Activated CD4-positive, alpha-beta T cell treated with anti-CD3 and anti-CD28 coated beads for 36 hours (primary cell): ENCODE results near the gene MPV17L. TPM values are rescaled to one million over a fixed set of nuclear protein-coding genes. Genes with fewer than 3 reads are reported as not detected.
"Not testable (repeated sequence)": the region's sequence is repeated elsewhere in the genome, so short reads cannot be mapped to it uniquely, and the experiment has no call there.

Experiments
- ATAC-seq: fragments of 200-7000 bp; cut with Tn5 transposase; one replicate; pipeline ENCODE4 v1.10.0; 2021; ENCODE audit warnings: mild to moderate bottlenecking, moderate library complexity
- CTCF ChIA-PET: fragments of 350-600 bp; sonication (Branson Sonifier 250); formaldehyde crosslinking; loops from one replicate; lab custom pipeline; 2021; ENCODE audit warnings: antibody characterized with exemption; lab: Charles Lee
- POLR2A ChIA-PET: fragments of 350-600 bp; sonication (Branson Sonifier 250); formaldehyde crosslinking; loops from one replicate; lab custom pipeline; 2021; ENCODE audit warnings: antibody characterized with exemption, inconsistent platforms; lab: Charles Lee
- DNase-seq: peaks from one replicate; pipeline ENCODE4 v3.0.0-alpha.2; 2020
- H3K27ac Mint-ChIP-seq: one replicate; pipeline ENCODE4 v1.8.0; 2021; ENCODE audit warnings: mixed read lengths
- H3K27me3 Mint-ChIP-seq: one replicate; pipeline ENCODE4 v1.8.0; 2021; ENCODE audit warnings: mixed read lengths
- H3K36me3 Mint-ChIP-seq: one replicate; pipeline ENCODE4 v1.8.0; 2021; ENCODE audit warnings: low read depth, mixed read lengths
- H3K4me1 Mint-ChIP-seq: one replicate; pipeline ENCODE4 v1.8.0; 2021; ENCODE audit warnings: mixed read lengths
- H3K4me3 Mint-ChIP-seq: one replicate; pipeline ENCODE4 v1.8.0; 2021; ENCODE audit warnings: mild to moderate bottlenecking, moderate library complexity, mixed read lengths
- H3K9me3 Mint-ChIP-seq: one replicate; pipeline ENCODE4 v1.8.0; 2021; ENCODE audit warnings: low read depth, mixed read lengths
- intact Hi-C, 2 experiments: fragments of 100-400 bp; cut with DNase I in 1 of 2; cut with micrococcal nuclease in 1 of 2; formaldehyde crosslinking; loops; one replicate each; pipeline versions ENCODE4 v1.14.2 to v1.15.1; 2022 to 2024; cut with DNase I, micrococcal nuclease
- total RNA-seq, 2 experiments: library from RNA; stranded (reverse); gene quantifications; one replicate each; pipeline ENCODE4 v1.2.3, GENCODE V29; 2021

The MPV17L gene
- total RNA-seq, 2 experiments from 2014 or later: not detected

DNA sequence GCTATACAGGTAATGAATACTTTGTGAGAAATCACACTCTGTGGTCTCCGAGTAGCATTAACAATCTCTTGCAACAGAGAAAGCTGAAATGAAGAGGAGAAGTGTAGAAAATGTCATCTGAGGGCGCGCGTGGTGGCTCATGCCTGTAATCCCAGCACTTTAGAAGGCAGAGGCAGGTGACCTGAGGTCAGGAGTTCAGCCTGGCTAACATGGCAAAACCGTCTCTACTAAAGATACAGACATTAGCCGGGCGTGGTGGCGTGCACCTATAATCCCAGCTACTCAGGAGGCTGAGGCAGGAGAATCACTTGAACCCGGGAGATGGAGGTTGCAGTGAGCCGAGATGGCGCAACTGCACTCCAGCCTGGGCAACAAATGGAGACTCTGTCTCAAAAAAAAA is 59.4 kb downstream of the MPV17L start:
- H3K27ac Mint-ChIP-seq, POLR2A ChIA-PET, DNase-seq, H3K4me1 Mint-ChIP-seq, H3K36me3 Mint-ChIP-seq, H3K27me3 Mint-ChIP-seq, CTCF ChIA-PET, ATAC-seq, H3K4me3 Mint-ChIP-seq, intact Hi-C loops, H3K9me3 Mint-ChIP-seq: not testable (repeated sequence)

DNA sequence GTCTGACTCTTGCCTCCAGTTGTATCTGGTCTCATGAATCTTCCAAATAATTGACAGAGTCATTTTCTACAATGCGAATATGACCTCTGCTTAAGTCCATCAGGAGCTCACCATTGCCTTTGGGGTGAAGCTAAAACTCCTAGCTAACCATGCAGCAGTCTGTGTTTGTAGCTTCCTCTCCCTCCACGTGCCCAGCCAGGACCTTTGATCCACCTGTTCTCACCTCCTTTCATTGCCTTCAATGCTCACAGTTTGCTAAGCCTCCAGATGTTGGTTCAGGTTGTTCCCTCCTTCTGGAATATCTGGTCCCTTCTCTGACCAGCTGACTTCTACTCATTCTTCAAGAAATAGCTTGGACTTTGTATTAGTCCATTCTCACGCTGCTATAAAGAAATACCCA is 61.8 kb downstream of the MPV17L start:
- Mint-ChIP-seq H3K27ac (no peak overlapping the region), H3K4me3 (no peak overlapping the region), H3K27me3 (peaks cover 9% of the 10 kb centered on the region), H3K36me3 (no peaks in the 10 kb centered on the region), H3K4me1 (no peaks in the 10 kb centered on the region), H3K9me3 (no peaks in the 10 kb centered on the region)
- intact Hi-C loops: no loop called here
- POLR2A ChIA-PET: interaction anchor here (0.5 kb wide), 1 partner anchor 25 kb away, joined by 4 read pairs; no protein-coding TSS in a partner anchor
- DNase-seq (no peak), ATAC-seq (no peak)
- CTCF ChIA-PET: no interaction called here

DNA sequence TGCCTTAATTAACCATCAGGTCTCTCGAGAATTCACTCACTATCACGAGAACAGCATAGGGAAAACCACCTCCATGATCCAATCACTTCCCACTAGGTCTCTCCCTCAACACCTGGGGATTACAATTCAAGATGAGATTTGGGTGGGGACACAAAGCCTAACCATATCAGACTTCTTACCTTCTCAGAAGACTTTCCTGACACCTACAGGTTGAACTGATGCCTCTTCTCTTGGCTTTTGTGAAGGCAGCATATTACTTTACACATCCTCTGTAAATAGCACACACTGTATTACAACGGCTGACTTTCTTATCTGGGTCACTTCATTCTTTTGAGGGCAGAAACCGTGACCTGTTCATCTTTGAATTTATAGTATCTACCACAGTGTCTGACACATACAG is 62.4 kb downstream of the MPV17L start:
- POLR2A ChIA-PET: no interaction called here
- intact Hi-C loops: no loop called here
- H3K36me3 Mint-ChIP-seq: no peaks in the 10 kb centered on the region

DNA sequence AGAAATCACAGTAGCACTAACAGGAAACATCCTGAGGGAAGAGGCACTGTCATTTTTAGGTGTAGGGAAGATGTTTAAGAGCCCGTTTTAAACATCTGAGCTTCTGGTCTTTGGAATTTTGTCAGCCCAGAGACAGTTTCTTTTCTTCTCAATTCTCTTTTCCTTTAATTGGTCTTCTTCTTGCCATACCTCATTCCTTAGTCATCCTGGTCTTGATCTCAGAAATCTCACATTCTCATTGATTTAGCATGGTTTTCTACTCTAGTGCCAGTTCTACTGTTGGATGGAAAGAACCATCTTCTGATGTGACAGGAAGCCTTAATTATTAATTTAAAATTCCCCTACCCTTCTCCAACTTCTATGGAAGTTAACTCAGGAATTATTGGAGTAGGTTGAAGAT is 64.2 kb downstream of the MPV17L start:
- intact Hi-C loops: no loop called here
- H3K4me1 Mint-ChIP-seq: no peaks in the 10 kb centered on the region
- ATAC-seq: no peak

More for the DNA sequence above, 62.4 kb downstream of the MPV17L start:
- no peak for ATAC-seq
- Mint-ChIP-seq H3K4me1 (no peaks in the 10 kb centered on the region), H3K4me3 (no peak overlapping the region), H3K27me3 (peaks cover 9% of the 10 kb centered on the region), H3K27ac (no peak overlapping the region), H3K9me3 (no peaks in the 10 kb centered on the region)
- DNase-seq: no peak
- CTCF ChIA-PET: no interaction called here

DNA sequence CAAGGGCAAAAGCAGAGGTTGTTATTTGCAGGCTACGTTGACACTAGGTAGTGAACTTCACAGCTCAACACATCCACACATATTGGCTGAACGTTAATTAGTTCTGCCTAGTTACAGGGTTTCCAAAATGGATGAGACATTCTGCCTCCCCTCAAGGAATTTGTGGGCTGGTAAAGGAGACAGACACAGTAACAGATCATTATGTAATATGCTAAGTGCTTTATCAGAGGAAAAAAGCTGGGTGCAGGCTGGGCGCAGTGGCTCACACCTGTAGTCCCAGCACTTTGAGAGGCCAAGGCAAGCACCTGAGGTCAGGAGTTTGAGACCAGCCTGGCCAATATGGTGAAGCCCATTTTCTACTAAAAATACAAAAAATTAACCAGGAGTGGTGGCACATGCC is 65.0 kb downstream of the MPV17L start:
- no peaks in the 10 kb centered on the region for H3K4me1 Mint-ChIP-seq
- no peak overlapping the region for H3K27ac Mint-ChIP-seq
- intact Hi-C loops: no loop called here
- H3K9me3 Mint-ChIP-seq: no peaks in the 10 kb centered on the region
- ChIA-PET POLR2A (no interaction called here), CTCF (no interaction called here)
- H3K36me3 Mint-ChIP-seq: no peaks in the 10 kb centered on the region
- H3K4me3 Mint-ChIP-seq: no peak overlapping the region
- DNase-seq (no peak), ATAC-seq (no peak)
- H3K27me3 Mint-ChIP-seq: peaks cover 7% of the 10 kb centered on the region

More for the DNA sequence above, 64.2 kb downstream of the MPV17L start:
- H3K27me3 Mint-ChIP-seq: peaks cover 7% of the 10 kb centered on the region
- H3K27ac Mint-ChIP-seq: no peak overlapping the region
- H3K36me3 Mint-ChIP-seq: no peaks in the 10 kb centered on the region
- H3K4me3 Mint-ChIP-seq: no peak overlapping the region
- no peak for DNase-seq
- POLR2A ChIA-PET: no interaction called here
- no peaks in the 10 kb centered on the region for H3K9me3 Mint-ChIP-seq
- CTCF ChIA-PET: no interaction called here

DNA sequence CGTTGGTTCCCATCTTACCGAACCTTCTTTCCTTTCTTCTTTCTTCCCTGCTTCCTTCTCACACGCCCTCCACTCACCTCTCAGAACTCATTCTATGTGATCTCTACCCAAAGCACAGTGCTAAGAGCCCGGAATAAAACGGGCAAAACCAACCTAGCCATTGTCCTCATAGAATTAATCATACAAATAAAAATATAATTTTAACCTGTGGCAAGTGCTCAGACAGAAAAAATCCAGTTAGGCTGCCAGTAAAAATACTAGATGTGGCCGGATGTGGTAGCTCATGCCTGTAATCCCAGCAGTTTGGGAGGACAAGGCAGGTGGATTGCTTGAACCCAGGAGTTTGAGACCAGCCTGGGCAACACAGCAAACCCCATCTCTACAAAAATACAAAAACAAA is 65.8 kb downstream of the MPV17L start:
- Mint-ChIP-seq H3K9me3 (no peaks in the 10 kb centered on the region), H3K4me3 (no peak overlapping the region), H3K4me1 (no peaks in the 10 kb centered on the region), H3K27me3 (peaks cover 7% of the 10 kb centered on the region), H3K36me3 (no peaks in the 10 kb centered on the region), H3K27ac (no peak overlapping the region)
- intact Hi-C loops: no loop called here
- POLR2A ChIA-PET: no interaction called here
- no peak for ATAC-seq
- CTCF ChIA-PET: no interaction called here
- no peak for DNase-seq

Other genes with a start within 250 kb of the MPV17L start
- under 1 TPM; 0.34 to 0.46 TPM for gene NPIPA5, start 17.5 kb upstream of the MPV17L start, total RNA-seq
- gene BMERB1, start 38.8 kb downstream of the MPV17L start, total RNA-seq: 10 to 100 TPM; 10.1 to 11.6 TPM
- gene MARF1, start 247.4 kb downstream of the MPV17L start, total RNA-seq: 10 to 100 TPM; 50.2 to 72.5 TPM